Mammary epithelial cell (primary cell): ENCODE data around the gene GLRX2.

ENCODE experiments used
- CTCF ChIP-seq, 2 donors: IDR thresholded peaks in 1 of 2; conservative IDR thresholded peaks in 1 of 2; 2 replicates each; pipeline ENCODE4 v1.5.1; 2011 to 2012; ENCODE audit warnings: inconsistent platforms in 2 of 2, low read length in 2 of 2, mild to moderate bottlenecking in 2 of 2, control low read depth in 1 of 2, low read depth in 1 of 2; ENCODE audit not compliant: insufficient read depth in 1 of 2; ENCODE audit errors: extremely low read depth in 1 of 2
- EZH2 ChIP-seq: IDR thresholded peaks from 2 replicates; pipeline ENCODE4 v1.6.1; 2012; ENCODE audit warnings: low read length, inconsistent platforms, borderline replicate concordance

GRCh38 chr1:193083365-193084088 lies 21.7 kb downstream of the GLRX2 start:
- TF ChIP-seq CTCF (conservative IDR thresholded peaks at IDR 0.05 in 1 of 2, IDR thresholded peaks at IDR 0.05 in 1 of 2; ENCODE audit: extremely low read depth in 1 of 2, insufficient read depth in 1 of 2, low read depth in 1 of 2, low read length in 2 of 2) (no peak), EZH2 (no peak)
